H1 (cell line): ENCODE results near the gene ERMN. TPM values are rescaled to one million over a fixed set of nuclear protein-coding genes. Genes with fewer than 3 reads are reported as not detected.

Source experiments
- CTCF ChIA-PET: fragments of 300-600 bp; sonication (Branson Sonifier 250); formaldehyde crosslinking; loops from one replicate; lab custom pipeline; 2021; ENCODE audit not compliant: partially characterized antibody; lab: Charles Lee
- POLR2A ChIA-PET: fragments of 300-600 bp; sonication (Branson Sonifier 250); formaldehyde crosslinking; loops from one replicate; lab custom pipeline; 2021; ENCODE audit warnings: inconsistent platforms; ENCODE audit not compliant: partially characterized antibody; lab: Charles Lee
- DNase-seq, 2 experiments: peaks; one replicate each; pipeline versions ENCODE4 v3.0.0 to v3.0.0-alpha.2; 2010 to 2022; ENCODE audit warnings: low spot score in 2 of 2, low read depth in 1 of 2, mixed read lengths in 1 of 2
- FAIRE-seq: peaks from 2 replicates; lab custom pipeline; 2011; peaks lifted over from hg19 to GRCh38; lab: Jason Lieb, UNC
- H2AFZ ChIP-seq: 2 replicates; pipeline ENCODE4 v1.8.1; 2012; ENCODE audit warnings: low read length, inconsistent platforms
- H2AK5ac ChIP-seq: 2 replicates; pipeline ENCODE4 v1.6.1; 2013; ENCODE audit warnings: low read depth, low read length
- H2BK120ac ChIP-seq: replicated peaks from 2 replicates; pipeline ENCODE3; 2013; ENCODE audit warnings: low read depth, low read length, inconsistent platforms
- H2BK12ac ChIP-seq: 2 replicates; pipeline ENCODE4 v1.6.1; 2013; ENCODE audit warnings: low read depth, low read length
- H2BK15ac ChIP-seq: 2 replicates; pipeline ENCODE4 v1.6.1; 2013; ENCODE audit warnings: low read length
- H2BK20ac ChIP-seq: 2 replicates; pipeline ENCODE4 v1.6.1; 2013; ENCODE audit warnings: low read length
- H2BK5ac ChIP-seq: 2 replicates; pipeline ENCODE4 v1.6.1; 2013; ENCODE audit warnings: low read depth, low read length
- H3K14ac ChIP-seq: 2 replicates; pipeline ENCODE4 v1.6.1; 2013; ENCODE audit warnings: inconsistent platforms; ENCODE audit not compliant: insufficient read length
- H3K18ac ChIP-seq: 2 replicates; pipeline ENCODE4 v1.6.1; 2013; ENCODE audit warnings: low read length; ENCODE audit errors: extremely low read depth
- H3K23ac ChIP-seq: 2 replicates; pipeline ENCODE4 v1.6.1; 2013; ENCODE audit warnings: inconsistent platforms; ENCODE audit not compliant: insufficient read length
- H3K23me2 ChIP-seq: 2 replicates; pipeline ENCODE4 v1.6.1; 2013; ENCODE audit warnings: low read depth, low read length
- H3K27ac ChIP-seq: 2 replicates; pipeline ENCODE4 v1.6.1; 2011; ENCODE audit warnings: low read depth, low read length, inconsistent platforms
- H3K27me3 ChIP-seq, 4 experiments: replicated peaks in 1 of 4; 1 replicate in 1 of 4; 2 replicates in 3 of 4; pipeline versions ENCODE4 v1.6.1 to v1.8.1; 2011 to 2013; ENCODE audit warnings: low read length in 3 of 4, mild to moderate bottlenecking in 3 of 4, inconsistent platforms in 2 of 4, mixed read lengths in 2 of 4, moderate library complexity in 1 of 4; ENCODE audit not compliant: control insufficient read depth in 3 of 4, insufficient read depth in 3 of 4; ENCODE audit errors: extremely low read depth in 1 of 4
- H3K36me3 ChIP-seq, 4 experiments: 2 replicates each; pipeline versions ENCODE4 v1.6.1 to v1.8.1; 2011 to 2013; ENCODE audit warnings: mild to moderate bottlenecking in 4 of 4, low read length in 3 of 4, moderate library complexity in 2 of 4, control low read depth in 1 of 4, inconsistent platforms in 1 of 4; ENCODE audit not compliant: insufficient read depth in 4 of 4, control insufficient read depth in 2 of 4
- H3K4ac ChIP-seq: replicated peaks from 2 replicates; pipeline ENCODE3; 2013; ENCODE audit warnings: low read length, low read depth, mixed read lengths, inconsistent platforms; ENCODE audit not compliant: insufficient read length
- H3K4me1 ChIP-seq, 4 experiments: replicated peaks in 1 of 4; 1 replicate in 1 of 4; 2 replicates in 3 of 4; pipeline versions ENCODE4 v1.6.1 to v1.8.1; 2011 to 2013; ENCODE audit warnings: low read length in 3 of 4, inconsistent platforms in 2 of 4, mixed read lengths in 1 of 4; ENCODE audit not compliant: insufficient read depth in 4 of 4, control insufficient read depth in 3 of 4
- H3K4me2 ChIP-seq, 2 experiments: 2 replicates each; pipeline versions ENCODE4 v1.6.1 to v1.8.1; 2011 to 2013; ENCODE audit warnings: low read depth in 2 of 2, low read length in 2 of 2, control low read depth in 1 of 2, inconsistent platforms in 1 of 2, mild to moderate bottlenecking in 1 of 2; ENCODE audit not compliant: insufficient read depth in 1 of 2
- H3K4me3 ChIP-seq, 4 experiments: fragments of 200-600, 300-600 bp in 1 of 4; sonication (generic), shearing (Covaris generic), sonication (Bioruptor Twin) in 1 of 4; 2 replicates each; pipeline versions ENCODE4 v1.5.1 to v1.8.1; 2011 to 2016; ENCODE audit warnings: low read length in 4 of 4, low read depth in 3 of 4, control low read depth in 2 of 4, inconsistent platforms in 2 of 4, mild to moderate bottlenecking in 2 of 4, mixed read lengths in 1 of 4, moderate library complexity in 1 of 4; ENCODE audit not compliant: insufficient read depth in 2 of 4; ENCODE audit errors: extremely low read depth in 1 of 4
- H3K56ac ChIP-seq: replicated peaks from 2 replicates; pipeline ENCODE3; 2013; ENCODE audit warnings: low read depth, mild to moderate bottlenecking, mixed read lengths, low read length, inconsistent platforms; ENCODE audit not compliant: insufficient read length
- H3K79me1 ChIP-seq: 2 replicates; pipeline ENCODE4 v1.6.1; 2013; ENCODE audit warnings: low read depth, low read length, control low read depth
- H3K79me2 ChIP-seq, 2 experiments: 2 replicates each; pipeline versions ENCODE4 v1.6.1 to v1.8.1; 2012 to 2013; ENCODE audit warnings: low read length in 2 of 2, mild to moderate bottlenecking in 2 of 2, inconsistent platforms in 1 of 2; ENCODE audit not compliant: insufficient read depth in 2 of 2, control insufficient read depth in 1 of 2
- H3K9ac ChIP-seq, 4 experiments: replicated peaks in 1 of 4; 1 replicate in 1 of 4; 2 replicates in 3 of 4; pipeline versions ENCODE4 v1.6.1 to v1.8.1; 2011 to 2013; ENCODE audit warnings: low read depth in 3 of 4, low read length in 3 of 4, control low read depth in 2 of 4, mild to moderate bottlenecking in 2 of 4, moderate library complexity in 2 of 4, inconsistent platforms in 1 of 4; ENCODE audit errors: extremely low read depth in 1 of 4
- H3K9me3 ChIP-seq, 2 experiments: 2 replicates each; pipeline versions ENCODE4 v1.6.1 to v1.8.1; 2012 to 2013; ENCODE audit warnings: mild to moderate bottlenecking in 2 of 2, moderate library complexity in 2 of 2, control low read depth in 1 of 2, inconsistent platforms in 1 of 2, low read depth in 1 of 2, low read length in 1 of 2, mixed read lengths in 1 of 2; ENCODE audit not compliant: insufficient read depth in 2 of 2
- H4K20me1 ChIP-seq, 2 experiments: replicated peaks in 1 of 2; 2 replicates each; pipeline versions ENCODE3 to v1.8.1; 2011 to 2013; ENCODE audit warnings: inconsistent platforms in 2 of 2, low read length in 2 of 2, mild to moderate bottlenecking in 1 of 2; ENCODE audit not compliant: insufficient read depth in 2 of 2, control insufficient read depth in 1 of 2
- H4K5ac ChIP-seq: 2 replicates; pipeline ENCODE4 v1.6.1; 2013; ENCODE audit warnings: low read length, low read depth, mixed read lengths, inconsistent platforms; ENCODE audit not compliant: insufficient read length
- H4K8ac ChIP-seq: 2 replicates; pipeline ENCODE4 v1.8.0; 2013; ENCODE audit warnings: mild to moderate bottlenecking, moderate library complexity, low read length, inconsistent platforms; ENCODE audit not compliant: insufficient read depth; ENCODE audit errors: extremely low read depth
- H4K91ac ChIP-seq: replicated peaks from 2 replicates; pipeline ENCODE3; 2013; ENCODE audit warnings: low read length, mixed read lengths, inconsistent platforms; ENCODE audit not compliant: insufficient read length
- BCL11A ChIP-seq, 2 experiments: IDR thresholded peaks; one replicate each; pipeline ENCODE4 v1.6.1; 2011; ENCODE audit warnings: low read depth in 2 of 2, low read length in 2 of 2, mild to moderate bottlenecking in 2 of 2
- EZH2 ChIP-seq: fragments of 200-600 bp; sonication (generic); IDR thresholded peaks from 2 replicates; pipeline ENCODE4 v1.7.1; 2012; ENCODE audit warnings: low read depth, mild to moderate bottlenecking, moderate library complexity, low read length, inconsistent platforms; ENCODE audit not compliant: severe bottlenecking
- MAFK ChIP-seq: IDR thresholded peaks from 2 replicates; pipeline ENCODE4 v1.6.1; 2012; ENCODE audit warnings: low read depth, mild to moderate bottlenecking, improper control_type of control experiment, low read length
- WGBS, 2 experiments: shearing (Covaris generic) in 1 of 2; methylation state at CpG; one replicate each; pipeline versions ENCODE4 v1.1.6 to v1.1.7; 2013 to 2015; ENCODE audit warnings: low lambda C conversion rate in 2 of 2, mixed read lengths in 2 of 2, inconsistent platforms in 1 of 2, low coverage in 1 of 2, missing lambda C conversion rate in 1 of 2; ENCODE audit not compliant: insufficient replicate concordance in 2 of 2, insufficient coverage in 1 of 2, insufficient read length in 1 of 2; ENCODE audit errors: extremely low coverage in 1 of 2, missing lambda C conversion rate in 1 of 2; 5-methylcytosine and 5-hydroxymethylcytosine counted together
- polyA plus RNA-seq, 7 experiments: library from polyadenylated mRNA; depleted of rRNA in 3 of 7; stranded (reverse) in 5 of 7; unstranded in 2 of 7; fragments of >200 nt in 5 of 7; fragments of 200-250 nt in 2 of 7; gene quantifications; 1 replicate in 5 of 7; 2 replicates in 1 of 7; 4 replicates in 1 of 7; pipeline versions ENCODE4 v1.2.1 to v1.2.3, GENCODE V29; 2011 to 2013; ENCODE audit warnings: missing spikeins in 2 of 7, mixed read lengths in 2 of 7
- total RNA-seq: library from RNA; stranded (reverse); fragmentation: NEBNext Ultra II Directional; extraction: Animal tissue kit (Norgen Biotek cat#: 25700); gene quantifications from 2 replicates; pipeline ENCODE4 v1.2.1, GENCODE V29; 2021

ERMN gene
- total and polyA plus RNA-seq, 2 of the 8 experiments (the other 6 are each of a cell fraction or from before 2014, with no cell fraction given) = 0.11 TPM; not detected in 1

- no peak overlapping the region for H3K23ac ChIP-seq
- H3K27ac ChIP-seq = no peak overlapping the region
- CTCF ChIA-PET = interaction anchor here (0.7 to 16.0 kb wide), 19 partner anchors 9 to 516 kb away, joined by 3 to 299 read pairs (median 11); partner anchors contain the start of gene ERMN
- no peak overlapping the region for H2BK12ac ChIP-seq
- H3K4me3 ChIP-seq = no peak overlapping the region
- no peak overlapping the region for H2BK20ac ChIP-seq
- FAIRE-seq (no peak), DNase-seq (no peak)
- H3K36me3 ChIP-seq = no peaks in the 10 kb centered on the region
- H3K9me3 ChIP-seq = no peaks in the 10 kb centered on the region
- 91% methylated on average over 3 of the region's 3 CpGs; no CpG with 5 or more reads in 1 of the 2 experiments for WGBS, 2 experiments
- H3K27me3 ChIP-seq = no peaks in the 10 kb centered on the region
- no peaks in the 10 kb centered on the region for H3K79me2 ChIP-seq
- H2AK5ac ChIP-seq = no peak overlapping the region
- no peak overlapping the region for H2AFZ ChIP-seq
- H3K9ac ChIP-seq = no peak overlapping the region
- no peak overlapping the region for H4K8ac ChIP-seq
- no peak overlapping the region for H3K18ac ChIP-seq
- H3K4ac ChIP-seq = no peak overlapping the region
- H3K23me2 ChIP-seq = no peaks in the 10 kb centered on the region
- H2BK120ac ChIP-seq = no peak overlapping the region
- no peak overlapping the region for H4K91ac ChIP-seq
- H3K56ac ChIP-seq = no peak overlapping the region
- no peak overlapping the region for H3K14ac ChIP-seq
- no peak overlapping the region for H2BK5ac ChIP-seq
- no peaks in the 10 kb centered on the region for H4K20me1 ChIP-seq
- TF ChIP-seq BCL11A (IDR thresholded peaks at IDR 0.05; ENCODE audit: low read depth in 2 of 2, low read length in 2 of 2) (no peak), EZH2 (no peak), MAFK (no peak)
- TF ChIP-seq, all 59 proteins: peak for 0
- Histone ChIP-seq H2BK15ac (no peak overlapping the region), H4K5ac (no peak overlapping the region), H3K79me1 (no peaks in the 10 kb centered on the region), H3K4me2 (no peak overlapping the region), H3K4me1 (no peaks in the 10 kb centered on the region)
- POLR2A ChIA-PET = no interaction called here
Measured at GRCh38 chr2:157334797-157335196, 9.2 kb upstream of the ERMN start.
